ENCODE measurements around the gene SAT2. TPM values are rescaled to one million over a fixed set of nuclear protein-coding genes. Genes with fewer than 3 reads are reported as not detected.
A peak's percentile ranks its signal among the peaks of the same experiment; 100 is the strongest.

SAT2 gene
- total RNA-seq (100 to 1,000 TPM in 2 of 5 donors, 10 to 100 TPM in 3; 11.6 to 235 (median 42.6) TPM), polyA plus RNA-seq (100 to 1,000 TPM; 126 to 209 (median 184) TPM)
- long read RNA-seq, donor 1, transcript SAT2-202 (6 exons, 974 nt), result major isoform, 6 of 13 reads
- long read RNA-seq, donor 1, partial matches to known transcripts, result 0 of 13 reads
- long read RNA-seq, donor 1, other reads (novel, unspliced or antisense), result 0 of 13 reads
- long read RNA-seq, donor 2, transcript SAT2-202 (6 exons, 974 nt), result minor isoform, 9 of 36 reads
- long read RNA-seq, donor 2, transcript SAT2-201 (6 exons, 946 nt), result major isoform, 10 of 36 reads
- long read RNA-seq, donor 2, transcript SAT2-214 (1 exons, 1,563 nt), result minor isoform, 7 of 36 reads
- long read RNA-seq, donor 2, partial matches to known transcripts, result 0 of 36 reads
- long read RNA-seq, donor 2, other reads (novel, unspliced or antisense), result 0 of 36 reads
- long read RNA-seq, donor 3, partial matches to known transcripts, result 0 of 12 reads
- long read RNA-seq, donor 3, other reads (novel, unspliced or antisense), result 0 of 12 reads
- long read RNA-seq, donor 4, partial matches to known transcripts, result 0 of 1 reads
- long read RNA-seq, donor 4, other reads (novel, unspliced or antisense), result 0 of 1 reads
- long read RNA-seq, donor 5, transcript SAT2-202 (6 exons, 974 nt), result major isoform, 8 of 23 reads
- long read RNA-seq, donor 5, transcript SAT2-208 (5 exons, 640 nt), result minor isoform, 5 of 23 reads
- long read RNA-seq, donor 5, transcript SAT2-201 (6 exons, 946 nt), result minor isoform, 5 of 23 reads
- long read RNA-seq, donor 5, partial matches to known transcripts, result 0 of 23 reads
- long read RNA-seq, donor 5, other reads (novel, unspliced or antisense), result 0 of 23 reads
- long read RNA-seq, donor 6, transcript SAT2-213 (5 exons, 582 nt), result minor isoform, 10 of 51 reads
- long read RNA-seq, donor 6, transcript SAT2-214 (1 exons, 1,563 nt), result minor isoform, 13 of 51 reads
- long read RNA-seq, donor 6, transcript SAT2-201 (6 exons, 946 nt), result minor isoform, 7 of 51 reads
- long read RNA-seq, donor 6, transcript SAT2-202 (6 exons, 974 nt), result major isoform, 14 of 51 reads
- long read RNA-seq, donor 6, partial matches to known transcripts, result 0 of 51 reads
- long read RNA-seq, donor 6, other reads (novel, unspliced or antisense), result 0 of 51 reads
- long read RNA-seq, donor 7, transcript SAT2-214 (1 exons, 1,563 nt), result minor isoform, 6 of 27 reads
- long read RNA-seq, donor 7, transcript SAT2-202 (6 exons, 974 nt), result major isoform, 10 of 27 reads
- long read RNA-seq, donor 7, transcript SAT2-201 (6 exons, 946 nt), result minor isoform, 8 of 27 reads
- long read RNA-seq, donor 7, partial matches to known transcripts, result 0 of 27 reads
- long read RNA-seq, donor 7, other reads (novel, unspliced or antisense), result 0 of 27 reads
- long read RNA-seq, donor 8, transcript SAT2-214 (1 exons, 1,563 nt), result major isoform, 7 of 25 reads
- long read RNA-seq, donor 8, transcript SAT2-213 (5 exons, 582 nt), result minor isoform, 6 of 25 reads
- long read RNA-seq, donor 8, partial matches to known transcripts, result 0 of 25 reads
- long read RNA-seq, donor 8, other reads (novel, unspliced or antisense), result 0 of 25 reads
- long read RNA-seq, donor 9, transcript SAT2-214 (1 exons, 1,563 nt), result major isoform, 7 of 32 reads
- long read RNA-seq, donor 9, transcript SAT2-213 (5 exons, 582 nt), result minor isoform, 6 of 32 reads
- long read RNA-seq, donor 9, transcript SAT2-201 (6 exons, 946 nt), result minor isoform, 5 of 32 reads
- long read RNA-seq, donor 9, transcript SAT2-202 (6 exons, 974 nt), result minor isoform, 6 of 32 reads
- long read RNA-seq, donor 9, partial matches to known transcripts, result 0 of 32 reads
- long read RNA-seq, donor 9, other reads (novel, unspliced or antisense), result 0 of 32 reads
- long read RNA-seq, donor 10, transcript SAT2-214 (1 exons, 1,563 nt), result major isoform, 7 of 18 reads
- long read RNA-seq, donor 10, partial matches to known transcripts, result 0 of 18 reads
- long read RNA-seq, donor 10, other reads (novel, unspliced or antisense), result 0 of 18 reads

GRCh38 chr17:7627250-7628121 is at the start of gene SAT2:
TSS of gene SAT2 (minus strand) at chr17:7627821. CDS start at chr17:7627635, 186 bp downstream.
- H3K9me3 ChIP-seq, result no peaks in the 10 kb centered on the region
- no peaks in the 10 kb centered on the region for H3K27me3 ChIP-seq
- H3K27ac ChIP-seq, result peak within 1 kb of the TSS; percentile 86 to 96 (median 93)
- H3K4me3 ChIP-seq, result peak within 1 kb of the TSS; percentile 67 to 81 (median 74)
- H3K36me3 ChIP-seq, result peaks cover 0 to 9% (median 9%) of the 10 kb centered on the region in 4 donors
- intact Hi-C loops (cut with DNase I; ENCODE audit: low total_unique reads), result no loop called here
- DNase-seq, result peak; percentile 93 to 97
- WGBS, 5 donors, result 0 to 1% (median 0%) methylated on average over 18 to 54 of the region's 54 CpGs
- TF ChIP-seq CTCF (IDR thresholded peaks at IDR 0.05) (no peak), POLR2A (IDR thresholded peaks at IDR 0.05) (peak in 1 of 4 donors; percentile 24), POLR2AphosphoS5 (IDR thresholded peaks at IDR 0.05) (peak; percentile 15 to 83 (median 75)), EP300 (IDR thresholded peaks at IDR 0.05) (no peak)
- peaks cover 11 to 18% (median 15%) of the 10 kb centered on the region in 4 donors for H3K4me1 ChIP-seq

GRCh38 chr17:7676533-7676932 is 48.9 kb upstream of the SAT2 start:
- no peak overlapping the region for H3K4me3 ChIP-seq
- no peaks in the 10 kb centered on the region for H3K4me1 ChIP-seq
- H3K27me3 ChIP-seq, result no peaks in the 10 kb centered on the region
- no peak overlapping the region for H3K27ac ChIP-seq
- no peak for DNase-seq
- TF ChIP-seq POLR2A (IDR thresholded peaks at IDR 0.05) (no peak), POLR2AphosphoS5 (IDR thresholded peaks at IDR 0.05) (no peak), CTCF (IDR thresholded peaks at IDR 0.05) (no peak), EP300 (IDR thresholded peaks at IDR 0.05) (no peak)
- intact Hi-C loops (cut with DNase I; ENCODE audit: low total_unique reads), result no loop called here
- peaks cover 39 to 51% (median 50%) of the 10 kb centered on the region in 4 donors for H3K36me3 ChIP-seq
- 81 to 93% (median 86%) methylated on average over 5 of the region's 5 CpGs for WGBS, 5 donors
- peaks cover 0 to 10% (median 6%) of the 10 kb centered on the region in 4 donors for H3K9me3 ChIP-seq

GRCh38 chr17:7674934-7675333 is 47.3 kb upstream of the SAT2 start:
- Histone ChIP-seq H3K4me3 (no peak overlapping the region), H3K36me3 (peaks cover 52 to 67% (median 66%) of the 10 kb centered on the region in 4 donors), H3K27me3 (no peaks in the 10 kb centered on the region), H3K27ac (no peak overlapping the region), H3K4me1 (no peaks in the 10 kb centered on the region), H3K9me3 (peaks cover 0 to 10% (median 6%) of the 10 kb centered on the region in 4 donors)
- WGBS, 5 donors, result 88 to 95% (median 91%) methylated on average over 14 of the region's 14 CpGs
- TF ChIP-seq POLR2A (IDR thresholded peaks at IDR 0.05), result no peak
- no peak for TF ChIP-seq CTCF (IDR thresholded peaks at IDR 0.05)
- intact Hi-C loops (cut with DNase I; ENCODE audit: low total_unique reads), result no loop called here
- no peak for DNase-seq
